HG03066 (cell line): ENCODE measurements around the gene KCNJ6.
"Not testable (repeated sequence)": the region's sequence is repeated elsewhere in the genome, so short reads cannot be mapped to it uniquely, and the experiment has no call there.

Experiments
- ATAC-seq: cut with Tn5 transposase; IDR thresholded peaks from one replicate; pipeline ENCODE4 v1.9.1; 2021; ENCODE audit warnings: low read depth; ENCODE audit not compliant: unreplicated experiment

Gene KCNJ6

DNA sequence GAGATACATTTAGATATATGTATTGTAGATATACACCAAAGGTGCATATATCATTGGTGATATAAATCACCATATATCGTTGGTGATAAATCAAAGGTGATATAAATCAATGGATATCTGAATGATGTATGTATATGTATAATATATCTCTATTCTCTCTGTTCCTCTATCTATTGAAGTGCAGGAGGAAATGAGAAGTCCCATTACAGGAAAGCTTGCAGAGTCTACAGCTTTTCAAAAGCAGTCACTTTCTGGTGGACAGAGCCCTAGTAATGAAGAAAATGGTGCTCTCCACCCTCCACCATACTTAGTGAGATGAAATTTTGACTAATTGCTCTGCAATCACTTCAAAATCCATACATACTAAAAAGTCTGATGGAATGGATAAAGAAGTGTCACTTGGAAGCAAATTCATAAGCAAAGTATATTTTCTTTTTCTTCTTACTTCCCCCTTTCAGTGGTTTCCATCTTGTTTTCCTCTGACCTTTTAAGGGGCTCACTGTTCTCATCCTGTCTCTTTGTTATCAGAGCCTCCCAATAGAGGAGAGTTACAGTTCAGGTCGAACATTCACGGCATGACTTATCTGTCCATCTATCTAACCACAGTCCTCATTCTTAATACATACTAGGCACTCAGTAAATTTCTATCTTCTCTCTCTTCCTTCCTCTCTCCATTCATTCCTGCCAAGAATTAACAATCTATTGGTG, 227.2 kb downstream of the KCNJ6 start:
- no peak for ATAC-seq

DNA sequence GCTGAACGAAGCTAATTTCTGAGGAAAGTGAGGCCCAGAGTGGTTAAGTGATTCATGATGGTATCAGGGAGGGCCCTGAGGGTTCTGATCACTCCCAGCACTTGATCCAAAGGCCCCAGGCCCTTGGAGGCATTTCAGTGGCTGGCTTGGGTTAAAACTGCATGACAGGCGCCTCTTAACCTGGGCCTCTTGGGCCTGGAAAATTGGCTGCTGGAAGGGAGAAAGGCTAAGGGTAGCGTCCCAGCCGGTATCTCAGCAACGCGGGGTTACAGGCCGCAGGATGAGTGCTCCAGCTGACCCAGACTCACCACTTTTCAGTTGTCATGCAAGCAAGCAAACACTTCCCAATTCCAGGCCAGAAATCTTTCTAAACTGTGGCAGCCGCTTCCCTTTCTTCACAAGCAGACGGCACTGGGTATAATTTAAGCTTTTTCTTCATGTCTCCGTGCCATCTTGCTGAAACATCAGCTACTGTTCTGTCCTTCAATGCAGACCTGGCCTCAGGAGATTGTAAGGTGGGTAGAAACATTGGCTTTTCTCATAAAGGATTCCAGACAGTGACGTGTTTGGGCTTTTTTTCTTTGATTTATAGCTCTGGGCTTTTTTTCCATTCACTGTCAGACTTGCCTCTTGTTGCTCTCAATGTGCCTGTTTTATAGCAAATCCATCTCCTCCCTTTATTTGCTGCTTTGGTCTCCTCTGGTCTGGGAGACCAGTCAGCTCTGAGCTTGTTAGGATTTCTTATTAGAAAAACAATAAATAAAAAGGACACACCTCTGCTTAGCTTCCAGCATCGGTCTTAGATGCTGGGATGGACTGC, 229.1 kb downstream of the KCNJ6 start:
- no peak for ATAC-seq

DNA sequence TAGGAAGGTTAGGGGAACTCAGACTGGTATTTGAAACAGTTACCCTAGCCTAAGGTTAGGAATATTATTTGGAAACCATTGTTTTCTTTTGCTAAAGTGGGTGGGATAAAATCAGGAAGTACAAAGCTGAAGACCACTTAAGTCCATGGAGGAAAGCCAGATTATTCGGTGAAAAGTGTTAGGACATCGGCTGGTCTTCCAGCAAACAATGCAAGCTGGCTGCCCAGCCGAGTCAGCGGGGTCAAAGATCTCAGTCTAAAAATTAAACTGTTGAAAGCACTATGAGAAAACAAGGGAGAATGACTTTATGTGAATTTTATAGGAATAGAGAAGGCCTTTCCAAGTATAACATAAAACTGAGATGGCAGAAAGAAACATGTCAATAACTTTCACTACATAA, 231.7 kb downstream of the KCNJ6 start:
- no peak for ATAC-seq

DNA sequence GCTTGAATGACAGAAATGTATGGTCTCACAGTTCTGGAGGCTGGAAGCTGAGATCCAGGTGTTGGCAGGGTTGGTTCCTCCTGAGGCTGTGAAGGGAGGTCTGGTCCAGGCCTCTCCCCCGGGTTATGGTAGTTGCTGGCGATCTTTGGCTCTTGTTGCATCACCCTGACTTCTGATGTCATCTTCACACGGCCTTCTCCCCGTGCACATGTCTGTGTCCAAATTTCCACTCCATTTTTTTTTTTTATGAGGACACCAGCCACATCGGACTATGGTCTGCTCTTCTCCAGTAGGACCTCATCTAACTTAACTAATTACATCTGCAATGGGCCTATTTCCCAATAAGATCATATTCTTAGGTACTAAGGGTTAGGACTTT, 232.2 kb downstream of the KCNJ6 start:
- no peak for ATAC-seq

DNA sequence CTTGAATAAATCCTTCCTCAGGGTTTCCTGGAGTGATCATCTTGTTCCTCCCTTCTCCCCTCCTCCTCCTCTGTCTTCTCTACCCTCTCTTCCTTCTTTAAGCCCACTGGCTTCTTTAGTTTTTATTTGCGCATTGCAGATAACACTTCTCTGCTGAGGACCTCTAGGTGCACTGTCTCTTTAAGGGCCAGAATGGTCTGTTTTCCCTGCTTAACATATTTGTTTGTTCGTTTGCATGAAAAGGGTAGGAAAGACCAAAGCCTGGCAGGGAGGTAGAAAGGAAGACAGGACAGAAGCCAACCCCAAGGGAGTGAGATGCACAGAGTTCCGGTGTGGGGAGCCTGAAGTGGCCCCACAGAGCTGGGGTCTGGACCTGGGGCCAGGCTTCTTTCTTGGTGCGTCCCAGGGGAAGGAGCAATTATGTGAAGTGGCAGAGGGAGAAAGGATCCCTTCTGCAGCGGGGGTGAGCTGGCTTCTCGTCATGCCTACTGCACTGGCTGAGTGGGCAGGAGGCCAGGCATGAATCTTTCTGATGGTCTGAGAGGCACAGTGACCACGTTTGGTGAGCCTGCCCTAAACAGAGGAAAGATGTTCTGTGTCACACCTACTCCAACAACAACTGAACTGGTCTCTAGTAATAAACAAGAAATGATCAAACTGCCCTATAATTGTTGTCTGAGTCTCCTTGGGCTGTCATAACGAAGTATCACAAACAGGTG, 232.7 kb downstream of the KCNJ6 start:
- no peak for ATAC-seq

DNA sequence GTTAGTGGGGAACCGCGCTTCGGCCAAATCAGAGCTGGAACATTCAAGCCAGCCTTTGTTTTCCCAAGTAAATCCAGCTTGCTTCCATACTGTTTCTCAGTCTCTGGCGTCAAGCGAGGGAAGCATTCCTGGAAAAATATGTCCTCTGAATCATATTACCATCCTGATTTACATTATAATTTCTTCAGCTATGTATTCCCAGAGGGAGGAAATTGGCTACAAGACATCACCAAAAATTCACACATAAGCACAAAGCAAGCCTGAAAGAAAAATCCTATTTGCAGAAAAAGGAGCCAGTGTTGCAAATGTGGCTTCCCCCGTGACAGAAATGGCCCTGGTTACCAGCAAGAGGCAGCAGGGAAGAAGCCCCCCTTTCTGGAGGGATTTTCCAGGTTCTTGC, 233.3 kb downstream of the KCNJ6 start:
- no peak for ATAC-seq

DNA sequence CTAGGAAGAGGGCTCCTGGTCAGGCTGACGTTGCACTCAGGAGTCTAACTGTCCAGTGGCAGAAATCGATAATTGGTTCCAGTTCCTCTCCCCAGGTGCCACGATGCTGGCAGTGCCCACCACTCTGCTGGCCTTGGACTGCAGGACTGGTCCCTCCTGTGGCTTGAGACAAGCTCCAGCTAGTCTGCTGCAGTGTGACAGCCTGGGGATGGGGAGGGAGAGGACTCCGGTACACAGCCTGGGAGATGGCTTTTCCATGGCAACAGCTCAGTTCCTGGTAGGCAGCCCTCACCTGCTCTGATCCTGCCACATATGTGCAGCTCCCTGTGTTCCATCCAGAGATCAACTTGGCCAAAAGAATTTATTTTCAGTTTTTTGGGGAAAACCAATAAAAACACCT, 239.3 kb downstream of the KCNJ6 start:
- ATAC-seq, result no peak

DNA sequence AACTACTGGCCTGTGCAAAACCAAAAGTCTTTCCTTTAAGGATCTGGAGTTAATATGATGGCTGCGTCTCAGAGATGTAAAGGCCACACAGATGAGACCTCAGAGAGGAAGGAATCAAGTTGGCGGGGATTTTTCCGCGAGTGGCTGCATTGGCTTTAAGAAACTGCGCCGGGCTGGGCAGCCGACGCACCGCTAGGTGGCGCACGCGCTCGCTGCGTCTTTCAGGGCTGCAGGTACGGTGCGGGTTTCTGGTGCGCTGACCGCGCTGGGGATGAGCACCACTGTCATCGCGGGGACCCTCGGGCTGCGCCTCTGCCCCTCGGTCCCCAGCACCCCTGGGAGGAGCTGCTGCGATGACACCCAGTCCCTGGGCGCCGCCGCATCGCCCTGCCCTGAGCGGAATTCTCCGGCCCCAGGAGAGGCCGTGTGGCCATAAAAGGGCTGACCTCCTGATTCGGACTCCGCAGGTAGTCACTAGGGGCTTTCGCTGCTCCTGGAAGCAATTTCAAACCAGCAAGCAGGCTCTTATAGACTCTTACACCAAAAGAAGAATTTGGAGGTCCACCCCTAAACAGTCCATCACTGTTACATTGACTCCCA, 241.0 kb downstream of the KCNJ6 start:
- no peak for ATAC-seq

DNA sequence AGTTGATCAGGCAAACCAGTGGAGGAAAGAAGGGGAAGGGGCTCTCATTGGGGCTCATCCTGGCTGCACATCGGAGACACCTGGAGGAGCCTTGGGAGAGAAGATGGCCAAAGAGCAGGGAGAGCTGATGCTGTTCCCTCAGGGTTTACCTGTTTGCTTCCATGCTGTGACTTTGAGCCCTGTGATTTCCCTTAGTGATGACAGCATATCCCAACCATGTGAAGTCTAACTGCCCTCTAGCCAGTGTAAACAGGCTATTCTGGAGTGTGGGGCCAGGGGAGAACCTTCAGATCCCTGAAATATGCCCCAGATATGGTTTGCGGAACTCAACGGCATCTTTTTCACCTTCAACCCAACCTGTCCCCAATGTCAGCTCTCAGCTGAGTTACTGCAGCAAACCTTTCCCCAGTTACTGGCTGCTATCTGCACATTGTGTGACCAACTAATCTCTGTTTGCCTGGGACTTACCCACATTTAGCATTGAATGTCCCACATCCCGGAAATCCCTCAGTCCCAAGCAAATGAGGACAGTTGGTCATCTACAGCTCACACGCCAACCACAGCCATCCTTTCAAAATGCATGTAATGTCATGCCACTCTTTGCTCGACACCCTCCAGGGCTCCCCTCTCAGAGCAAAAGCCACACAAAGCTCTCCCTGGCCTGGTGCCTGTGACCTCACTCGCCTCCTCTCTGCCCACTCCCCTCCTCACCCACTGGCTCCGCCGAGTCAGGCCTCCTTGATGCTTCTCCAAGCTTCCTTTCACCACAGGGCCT, 242.3 kb downstream of the KCNJ6 start:
- no peak for ATAC-seq

DNA sequence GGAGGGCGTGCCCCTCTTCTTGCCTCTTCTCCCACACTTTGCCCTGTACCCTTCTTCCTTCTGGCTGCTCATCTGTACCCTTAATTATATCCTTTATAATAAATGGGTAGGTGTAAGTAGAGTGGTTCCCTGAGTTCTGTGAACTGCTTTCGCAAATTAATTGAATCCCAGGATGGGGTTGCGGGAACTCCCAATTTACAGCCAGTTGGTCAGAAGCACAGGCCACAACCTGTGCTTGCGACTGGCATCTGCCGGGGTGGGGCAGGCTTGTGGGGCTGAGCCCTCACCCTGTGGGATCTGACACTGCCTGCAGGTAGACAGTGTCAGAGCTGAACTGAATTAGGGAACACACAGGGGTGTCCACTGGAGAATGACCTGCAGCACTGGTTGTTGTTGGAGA, 244.9 kb downstream of the KCNJ6 start:
- ATAC-seq, result no peak

DNA sequence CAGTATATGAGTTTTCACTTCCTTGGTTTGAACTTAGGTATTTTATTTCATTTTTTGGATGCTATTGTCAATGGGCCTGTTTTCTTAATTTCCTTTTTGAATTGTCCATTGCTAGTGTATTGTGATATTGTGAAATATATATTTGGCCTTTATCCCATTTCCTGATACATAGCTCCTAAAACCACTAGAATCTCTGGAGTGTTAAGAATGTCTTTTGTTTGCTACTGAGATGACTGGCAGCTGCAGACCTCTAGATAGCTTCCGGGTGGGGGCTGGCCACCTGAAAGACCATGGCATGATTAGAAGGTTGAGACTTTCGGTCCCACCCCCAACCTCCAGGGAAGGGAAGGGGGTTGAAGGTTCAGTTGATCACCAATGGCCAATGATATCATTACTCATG, 245.4 kb downstream of the KCNJ6 start:
- no peak for ATAC-seq

DNA sequence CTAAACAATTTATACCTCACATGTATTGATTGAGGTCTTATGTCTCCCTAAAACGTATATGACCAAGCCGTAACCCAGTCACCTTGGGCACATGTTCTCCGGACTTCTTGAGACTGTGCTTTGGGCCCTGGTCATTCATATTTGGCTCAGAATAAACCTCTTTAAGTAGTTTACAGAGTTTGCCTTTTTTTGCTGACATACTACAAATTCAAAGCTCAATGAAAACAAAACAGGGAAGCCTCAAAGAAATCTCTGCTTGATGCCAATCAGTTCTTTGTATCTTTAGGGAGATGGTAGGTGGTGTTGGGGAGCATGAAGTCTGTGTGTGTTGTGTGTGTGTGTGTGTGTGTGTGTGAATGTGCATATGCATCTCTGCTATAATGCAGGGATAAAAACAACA, 247.0 kb downstream of the KCNJ6 start:
- ATAC-seq, result no peak

DNA sequence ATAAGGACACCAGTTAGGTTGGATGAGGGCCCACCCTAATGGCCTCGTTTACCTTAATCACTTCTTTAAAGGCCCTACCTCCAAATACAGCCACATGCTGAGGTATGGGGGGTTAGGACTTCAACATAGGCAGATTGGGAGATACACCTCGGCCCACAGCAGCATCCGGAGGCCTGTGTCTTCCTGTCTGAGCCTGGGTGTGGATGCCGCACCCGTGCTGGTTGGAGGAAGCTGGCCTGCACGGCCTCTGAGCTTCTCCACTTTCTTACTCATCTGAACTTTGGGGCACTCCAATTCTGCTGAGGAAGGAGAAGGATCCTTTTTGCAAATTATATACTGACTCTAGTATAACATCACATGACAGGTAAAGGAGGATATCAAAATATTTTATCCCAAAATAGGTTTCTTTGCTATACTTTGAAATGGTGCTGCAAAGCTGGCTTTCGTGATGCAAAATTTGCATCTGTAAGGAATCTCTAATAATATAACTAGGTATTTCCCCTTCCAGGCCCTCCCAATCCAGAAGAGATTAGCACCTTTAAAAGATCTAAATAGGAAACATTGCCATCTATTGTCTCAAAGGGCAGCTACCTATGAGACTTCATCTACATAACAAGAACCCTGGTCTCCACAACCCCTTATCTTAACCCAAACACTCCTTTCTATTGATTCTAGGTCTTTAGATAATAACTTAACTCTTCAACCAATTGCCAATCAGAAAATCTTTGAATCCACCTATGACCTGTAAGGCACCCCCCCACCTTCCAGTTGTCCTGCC, 247.6 kb downstream of the KCNJ6 start:
- no peak for ATAC-seq

DNA sequence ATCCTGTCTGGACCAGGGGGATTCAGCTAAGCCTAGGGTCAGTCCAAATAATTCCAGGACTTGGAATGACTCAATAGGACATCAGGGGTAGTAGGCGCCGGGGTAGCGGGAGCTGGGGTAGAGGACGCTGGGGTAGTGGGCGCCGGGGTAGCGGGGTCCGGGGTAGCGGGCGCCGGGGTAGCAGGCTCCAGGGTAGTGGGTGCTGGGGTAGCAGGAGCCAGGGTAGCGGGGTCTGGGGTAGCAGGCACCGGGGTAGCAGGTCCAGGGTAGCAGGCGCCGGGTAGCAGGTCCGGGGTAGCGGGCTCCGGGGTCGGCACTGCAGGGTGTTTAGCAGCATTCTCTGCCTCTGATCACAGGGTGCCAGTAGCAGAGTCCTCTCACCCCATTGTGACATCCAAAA, 248.9 kb downstream of the KCNJ6 start:
- no peak for ATAC-seq

DNA sequence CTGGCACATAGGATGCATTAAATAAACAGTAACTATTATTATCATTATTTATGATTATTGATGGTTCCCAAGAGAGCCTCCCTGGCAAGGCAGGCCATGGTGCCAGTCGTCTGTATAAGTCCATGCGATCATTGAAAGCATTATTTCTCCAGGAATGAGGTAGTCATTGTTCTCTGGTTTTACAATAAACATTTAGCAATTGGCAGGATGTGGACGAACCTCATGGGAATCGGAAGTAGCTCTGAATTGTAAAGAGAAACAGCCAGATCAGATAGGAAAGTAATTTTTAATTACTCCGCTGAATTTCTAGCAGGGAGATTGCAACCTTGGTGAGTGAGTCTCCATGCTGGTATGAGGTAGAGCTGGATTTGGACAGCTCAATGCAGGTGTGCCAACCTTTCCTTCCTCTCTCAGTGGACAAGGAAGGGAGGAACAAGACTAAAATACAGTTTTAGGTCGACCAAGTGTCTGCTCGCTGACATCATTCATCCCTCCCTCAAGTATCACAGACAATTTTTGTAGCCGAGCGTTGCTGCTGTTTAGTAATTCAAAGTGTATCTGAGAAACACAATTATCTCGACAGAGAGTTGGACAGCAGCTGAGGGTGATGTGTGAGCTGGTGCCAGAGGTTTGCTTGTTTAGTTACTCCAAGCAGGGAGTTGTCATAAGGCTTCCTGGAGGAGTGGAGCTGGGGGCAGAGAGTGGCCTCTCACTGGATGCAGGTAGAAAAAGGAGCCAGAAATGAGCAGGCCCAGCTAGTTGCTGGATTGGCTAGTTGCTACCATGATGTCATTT, 250.8 kb downstream of the KCNJ6 start:
- no peak for ATAC-seq

DNA sequence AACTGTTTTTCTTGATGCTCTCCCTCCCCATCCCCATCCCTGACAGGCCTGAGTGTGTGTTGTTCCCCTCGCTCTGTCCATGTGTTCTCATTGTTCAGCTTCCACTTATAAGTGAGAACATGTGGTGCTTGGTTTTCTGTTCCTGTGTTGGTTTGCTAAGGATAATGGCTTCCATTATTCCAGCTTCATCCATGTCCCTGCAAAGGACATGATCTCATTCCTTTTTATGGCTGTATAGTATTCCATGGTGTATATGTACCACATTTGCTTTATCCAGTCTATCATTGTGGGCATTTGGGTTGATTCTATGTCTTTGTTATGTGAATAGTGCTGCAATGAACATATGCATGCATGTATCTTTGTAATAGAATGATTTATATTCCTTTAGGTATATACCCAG, 254.0 kb downstream of the KCNJ6 start:
- not testable (repeated sequence) for ATAC-seq

DNA sequence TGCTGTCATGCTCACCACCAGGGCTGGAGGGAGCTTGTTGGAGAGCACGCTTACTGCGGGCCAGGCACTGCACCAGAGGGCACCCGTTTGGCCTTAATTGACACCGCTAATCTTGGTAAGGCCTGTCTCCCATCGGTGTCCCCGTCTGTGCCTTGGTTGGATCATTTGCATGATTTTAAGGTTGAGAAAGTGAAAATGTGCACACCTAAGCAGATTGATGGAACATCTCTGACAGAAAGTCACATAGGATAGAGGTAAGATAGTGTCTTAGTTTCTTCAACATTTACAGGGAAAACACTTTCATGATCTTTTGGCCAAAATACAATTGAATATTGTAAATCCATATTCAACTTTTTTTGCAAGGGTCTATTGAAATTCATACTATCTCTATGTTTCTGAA, 255.5 kb downstream of the KCNJ6 start:
- ATAC-seq, result no peak

DNA sequence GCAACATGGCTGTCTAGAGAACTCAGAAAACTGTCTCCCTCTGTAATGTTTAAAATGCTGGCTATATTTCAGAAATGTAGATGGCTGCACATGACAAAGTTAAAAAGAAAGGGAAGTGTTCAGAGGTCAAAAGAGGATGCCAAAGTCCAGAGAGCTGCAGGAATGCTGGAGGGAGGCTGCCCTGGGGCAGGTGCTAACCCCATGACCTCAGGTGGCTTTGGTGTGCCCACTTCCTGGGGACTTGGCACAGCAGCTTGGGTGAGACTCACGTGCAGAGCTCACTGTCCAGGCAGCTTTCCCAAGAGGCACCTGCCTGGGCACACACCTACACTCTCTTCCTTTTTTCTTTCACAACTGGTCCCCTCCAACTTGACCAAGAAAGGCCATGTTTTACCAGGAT, 256.4 kb downstream of the KCNJ6 start:
- no peak for ATAC-seq
